IMR-90 (cell line): ENCODE data around the gene FCGR3B. TPM values are rescaled to one million over a fixed set of nuclear protein-coding genes. Genes with fewer than 3 reads are reported as not detected.
"Not testable (repeated sequence)": the region's sequence is repeated elsewhere in the genome, so short reads cannot be mapped to it uniquely, and the experiment has no call there.

ENCODE experiments used
- ATAC-seq: fragments of 200-7000 bp; cut with Tn5 transposase; 2 replicates; pipeline ENCODE4 v1.9.1; 2020; ENCODE audit warnings: low read depth, mild to moderate bottlenecking, moderate library complexity
- BruUV-seq: library from RNA; stranded (reverse); fragments of 400-500 nt; replicated peaks from 2 replicates; lab custom pipeline; 2021; lab: Mats Ljungman, UMichigan
- CTCF ChIA-PET: fragments of 300-600 bp; formaldehyde crosslinking; extraction: SDS; loops from one replicate; lab custom pipeline; 2021; ENCODE audit warnings: antibody characterized with exemption; lab: Yijun Ruan, JAX
- POLR2A ChIA-PET: fragments of 300-600 bp; sonication (Branson Sonifier 250); formaldehyde crosslinking; loops from one replicate; lab custom pipeline; 2022; ENCODE audit warnings: antibody characterized with exemption; ENCODE audit not compliant: unreplicated experiment; lab: Charles Lee
- DNase-seq: peaks from one replicate; pipeline ENCODE4 v3.0.0; 2013
- H2AFZ ChIP-seq: replicated peaks from 2 replicates; pipeline ENCODE3; 2013; ENCODE audit warnings: low read length, mild to moderate bottlenecking; ENCODE audit not compliant: poor library complexity
- H2AK5ac ChIP-seq: 2 replicates; pipeline ENCODE4 v1.6.1; 2013; ENCODE audit warnings: low read depth, low read length, inconsistent platforms
- H2AK9ac ChIP-seq: replicated peaks from 2 replicates; pipeline ENCODE3; 2013; ENCODE audit warnings: mild to moderate bottlenecking, low read depth, low read length, moderate library complexity; ENCODE audit not compliant: poor library complexity
- H2BK120ac ChIP-seq: 2 replicates; pipeline ENCODE4 v1.6.1; 2013; ENCODE audit warnings: low read depth, low read length, inconsistent platforms
- H2BK15ac ChIP-seq: 3 replicates; pipeline ENCODE4 v1.6.1; 2013; ENCODE audit warnings: low read depth, low read length, inconsistent platforms
- H2BK20ac ChIP-seq: 2 replicates; pipeline ENCODE4 v1.6.1; 2013; ENCODE audit warnings: low read depth, mild to moderate bottlenecking, inconsistent platforms, low read length, moderate library complexity
- H2BK5ac ChIP-seq: 2 replicates; pipeline ENCODE4 v1.6.1; 2013; ENCODE audit warnings: mild to moderate bottlenecking, low read depth, low read length, inconsistent platforms; ENCODE audit not compliant: poor library complexity, severe bottlenecking
- H3K14ac ChIP-seq: replicated peaks from 2 replicates; pipeline ENCODE4 v1.6.1; 2013; ENCODE audit warnings: low read depth, low read length, inconsistent platforms
- H3K18ac ChIP-seq: 2 replicates; pipeline ENCODE4 v1.6.1; 2013; ENCODE audit warnings: low read depth, low read length, control low read depth
- H3K23ac ChIP-seq: 2 replicates; pipeline ENCODE4 v1.6.1; 2013; ENCODE audit warnings: low read depth, low read length, inconsistent platforms
- H3K27ac ChIP-seq: 2 replicates; pipeline ENCODE4 v1.5.1; 2013; ENCODE audit warnings: mild to moderate bottlenecking, control low read depth, low read length; ENCODE audit not compliant: insufficient read depth
- H3K27me3 ChIP-seq: 2 replicates; pipeline ENCODE4 v1.6.1; 2013; ENCODE audit warnings: low read length; ENCODE audit not compliant: control insufficient read depth, insufficient read depth
- H3K36me3 ChIP-seq: 2 replicates; pipeline ENCODE4 v1.6.1; 2013; ENCODE audit warnings: low read length, mixed read lengths; ENCODE audit not compliant: control insufficient read depth, insufficient read depth
- H3K4ac ChIP-seq: 2 replicates; pipeline ENCODE4 v1.6.1; 2013; ENCODE audit warnings: low read depth, low read length, inconsistent platforms
- H3K4me1 ChIP-seq: 2 replicates; pipeline ENCODE4 v1.6.1; 2013; ENCODE audit warnings: low read length, mixed read lengths; ENCODE audit not compliant: control insufficient read depth, insufficient read depth
- H3K4me2 ChIP-seq: 2 replicates; pipeline ENCODE4 v1.6.1; 2013; ENCODE audit warnings: low read depth, mild to moderate bottlenecking, control low read depth, low read length, moderate library complexity
- H3K4me3 ChIP-seq: 2 replicates; pipeline ENCODE4 v1.5.1; 2013; ENCODE audit warnings: low read depth, mild to moderate bottlenecking, control low read depth, low read length, moderate library complexity; ENCODE audit not compliant: insufficient read depth
- H3K56ac ChIP-seq: 2 replicates; pipeline ENCODE4 v1.6.1; 2013; ENCODE audit warnings: low read length, inconsistent platforms; ENCODE audit not compliant: insufficient read depth; ENCODE audit errors: extremely low read depth
- H3K79me1 ChIP-seq, 2 experiments: 2 replicates each; pipeline ENCODE4 v1.6.1; 2013; ENCODE audit warnings: low read length in 2 of 2, inconsistent platforms in 1 of 2, low read depth in 1 of 2
- H3K9ac ChIP-seq: 2 replicates; pipeline ENCODE4 v1.6.1; 2013; ENCODE audit warnings: low read depth, low read length, control low read depth
- H3K9me1 ChIP-seq: 2 replicates; pipeline ENCODE4 v1.6.1; 2013; ENCODE audit warnings: low read length, inconsistent platforms; ENCODE audit not compliant: insufficient read depth
- H3K9me3 ChIP-seq: 2 replicates; pipeline ENCODE4 v1.6.1; 2013; ENCODE audit warnings: low read length; ENCODE audit not compliant: control insufficient read depth, insufficient read depth
- H4K20me1 ChIP-seq: 2 replicates; pipeline ENCODE4 v1.6.1; 2013; ENCODE audit warnings: low read length, inconsistent platforms; ENCODE audit not compliant: insufficient read depth
- H4K5ac ChIP-seq: 2 replicates; pipeline ENCODE4 v1.6.1; 2013; ENCODE audit warnings: mild to moderate bottlenecking, low read depth, low read length, control low read depth
- H4K8ac ChIP-seq, 2 experiments: 2 replicates each; pipeline ENCODE4 v1.6.1; 2013; ENCODE audit warnings: low read depth in 2 of 2, low read length in 2 of 2, control low read depth in 1 of 2, inconsistent platforms in 1 of 2
- H4K91ac ChIP-seq: 2 replicates; pipeline ENCODE4 v1.6.1; 2013; ENCODE audit warnings: low read depth, low read length, inconsistent platforms; ENCODE audit not compliant: insufficient read depth
- BHLHE40 ChIP-seq: fragments of 150-350 bp; IDR thresholded peaks from 2 replicates; pipeline ENCODE4 v1.6.1; 2016; ENCODE audit warnings: mild to moderate bottlenecking, low read depth, low read length
- ELK1 ChIP-seq: fragments of 150-350 bp; IDR thresholded peaks from 2 replicates; pipeline ENCODE4 v1.6.1; 2016; ENCODE audit warnings: low read depth, mild to moderate bottlenecking, low read length, moderate library complexity, borderline replicate concordance
- FOS ChIP-seq: fragments of 150-350 bp; IDR thresholded peaks from 2 replicates; pipeline ENCODE4 v1.6.1; 2016; ENCODE audit warnings: low read depth, low read length
- MXI1 ChIP-seq: IDR thresholded peaks from 2 replicates; pipeline ENCODE4 v1.6.1; 2012; ENCODE audit warnings: low read depth, mild to moderate bottlenecking, low read length, moderate library complexity, borderline replicate concordance
- RAD21 ChIP-seq: IDR thresholded peaks from 2 replicates; pipeline ENCODE4 v1.6.1; 2012; ENCODE audit warnings: low read length, improper control_type of control experiment
- USF2 ChIP-seq: fragments of 150-350 bp; IDR thresholded peaks from 2 replicates; pipeline ENCODE4 v1.6.1; 2017; ENCODE audit warnings: mild to moderate bottlenecking, antibody characterized with exemption, low read length, low read depth
- WGBS, 2 experiments: methylation state at CpG; one replicate each; pipeline versions ENCODE4 v1.1.5 to v1.1.7; 2013; ENCODE audit warnings: missing lambda C conversion rate in 2 of 2; ENCODE audit not compliant: insufficient read length in 1 of 2; ENCODE audit errors: extremely low coverage in 2 of 2; 5-methylcytosine and 5-hydroxymethylcytosine counted together
- dilution Hi-C: fragments of 300-500 bp; cut with HindIII; formaldehyde crosslinking; loops from one replicate; pipeline ENCODE4 v1.14.3; 2018; ENCODE audit warnings: low sequenced_read_pairs; ENCODE audit not compliant: unreplicated experiment
- in situ Hi-C: fragments of 300-500 bp; cut with MboI; formaldehyde crosslinking; loops from 3 replicates; pipeline ENCODE4 v1.14.3; 2019; ENCODE audit warnings: low sequenced_read_pairs, inconsistent platforms, mixed read lengths
- intact Hi-C: fragments of 100-400 bp; cut with micrococcal nuclease; formaldehyde crosslinking; loops from 2 replicates; pipeline ENCODE4 v1.10.0; 2022
- polyA plus RNA-seq, 3 experiments: library from polyadenylated mRNA; depleted of rRNA; stranded (reverse); fragments of >200 nt; gene quantifications; 2 replicates each; pipeline ENCODE4 v1.2.3, GENCODE V29; 2012; ENCODE audit warnings: low replicate concordance in 1 of 3
- total RNA-seq: library from RNA; depleted of rRNA; stranded (reverse); fragments of >200 nt; gene quantifications from 2 replicates; pipeline ENCODE4 v1.2.3, GENCODE V29; 2012

Gene FCGR3B
- total and polyA plus RNA-seq, 2 of the 4 experiments (the other 2 are of a cell fraction): not detected

GRCh38 chr1:161676441-161676840 is 45.5 kb upstream of the FCGR3B start:
- in situ Hi-C loops (no loop called here), intact Hi-C loops (no loop called here), dilution Hi-C loops (no loop called here)
- H3K18ac ChIP-seq: no peak overlapping the region
- BruUV-seq: no TSS peak
- no peak overlapping the region for H2AK9ac ChIP-seq
- no peak overlapping the region for H2BK5ac ChIP-seq
- no peak overlapping the region for H3K27ac ChIP-seq
- POLR2A ChIA-PET: no interaction called here
- WGBS, 2 experiments: 60% methylated on average over 1 of the region's 2 CpGs; no CpG with 5 or more reads in 1 of the 2 experiments
- no peak for DNase-seq
- H2BK15ac ChIP-seq: no peak overlapping the region
- no peaks in the 10 kb centered on the region for H3K4me1 ChIP-seq
- CTCF ChIA-PET: no interaction called here
- no peak overlapping the region for H2BK20ac ChIP-seq
- no peak overlapping the region for H3K4me2 ChIP-seq
- H2AFZ ChIP-seq: no peak overlapping the region
- no peaks in the 10 kb centered on the region for H4K20me1 ChIP-seq
- TF ChIP-seq RAD21: no peak
- no peak for TF ChIP-seq FOS
- no peak for TF ChIP-seq USF2
- TF ChIP-seq BHLHE40: no peak
- no peak for TF ChIP-seq ELK1
- TF ChIP-seq MXI1: no peak
- no peak overlapping the region for H3K56ac ChIP-seq
- H3K4ac ChIP-seq: no peak overlapping the region
- H4K8ac ChIP-seq: no peak overlapping the region
- H2AK5ac ChIP-seq: no peak overlapping the region
- H3K14ac ChIP-seq: no peak overlapping the region
- peaks cover 5% of the 10 kb centered on the region for H3K27me3 ChIP-seq
- H4K91ac ChIP-seq: no peak overlapping the region
- no peaks in the 10 kb centered on the region for H3K9me3 ChIP-seq
- H3K36me3 ChIP-seq: no peaks in the 10 kb centered on the region
- no peak overlapping the region for H3K9ac ChIP-seq
- no peaks in the 10 kb centered on the region for H3K9me1 ChIP-seq
- H4K5ac ChIP-seq: no peak overlapping the region
- no peak overlapping the region for H3K4me3 ChIP-seq
- H2BK120ac ChIP-seq: no peak overlapping the region
- no peaks in the 10 kb centered on the region for H3K79me1 ChIP-seq
- no peak overlapping the region for H3K23ac ChIP-seq
- no peak for ATAC-seq

GRCh38 chr1:161674908-161675307 is 43.9 kb upstream of the FCGR3B start:
- H3K4me1 ChIP-seq, H3K14ac ChIP-seq, H3K36me3 ChIP-seq, H2BK120ac ChIP-seq, H4K91ac ChIP-seq, H3K27ac ChIP-seq, H3K9me3 ChIP-seq, intact Hi-C loops, H3K9me1 ChIP-seq, CTCF ChIA-PET, POLR2A ChIA-PET, BruUV-seq, H2BK5ac ChIP-seq, H3K9ac ChIP-seq, H4K8ac ChIP-seq, H3K23ac ChIP-seq, H2BK15ac ChIP-seq, H3K27me3 ChIP-seq, H3K56ac ChIP-seq, H2AFZ ChIP-seq, H2BK20ac ChIP-seq, H3K18ac ChIP-seq, DNase-seq, ATAC-seq, H4K20me1 ChIP-seq, H2AK5ac ChIP-seq, H3K79me1 ChIP-seq, H4K5ac ChIP-seq, H2AK9ac ChIP-seq, H3K4me2 ChIP-seq, in situ Hi-C loops, dilution Hi-C loops, H3K4ac ChIP-seq, H3K4me3 ChIP-seq: not testable (repeated sequence)
- no CpG with 5 or more reads among the region's 3 CpGs for WGBS, 2 experiments
